ENCODE results near the gene TOR1A. TPM values are rescaled to one million over a fixed set of nuclear protein-coding genes. Genes with fewer than 3 reads are reported as not detected.

The TOR1A gene
- total RNA-seq, 3 donors from 2014 or later = 42.4 to 49.3 (median 45.2) TPM

GRCh38 chr9:129860653-129861446 lies 36.9 kb upstream of the TOR1A start:
- ATAC-seq = peak; percentile 56 to 68
- Mint-ChIP-seq H3K4me3 (no peak overlapping the region), H3K36me3 (ENCODE audit: insufficient read depth) (peaks cover 30% of the 10 kb centered on the region), H3K4me1 (ENCODE audit: low read depth) (peaks cover 39% of the 10 kb centered on the region), H3K27me3 (ENCODE audit: low read depth) (no peaks in the 10 kb centered on the region), H3K9me3 (no peaks in the 10 kb centered on the region)
- DNase-seq = no peak

GRCh38 chr9:129858167-129858962 lies 34.4 kb upstream of the TOR1A start:
- H3K9me3 Mint-ChIP-seq = no peaks in the 10 kb centered on the region
- no peak for DNase-seq
- H3K27me3 Mint-ChIP-seq (ENCODE audit: low read depth) = no peaks in the 10 kb centered on the region
- H3K4me3 Mint-ChIP-seq = no peak overlapping the region
- H3K4me1 Mint-ChIP-seq (ENCODE audit: low read depth) = peaks cover 46% of the 10 kb centered on the region
- peaks cover 35% of the 10 kb centered on the region for H3K36me3 Mint-ChIP-seq (ENCODE audit: insufficient read depth)
- ATAC-seq = no peak

- peaks cover 39% of the 10 kb centered on the region for H3K36me3 Mint-ChIP-seq (ENCODE audit: insufficient read depth)
- no peaks in the 10 kb centered on the region for H3K9me3 Mint-ChIP-seq
- no peaks in the 10 kb centered on the region for H3K27me3 Mint-ChIP-seq (ENCODE audit: low read depth)
- H3K4me1 Mint-ChIP-seq (ENCODE audit: low read depth) = peaks cover 44% of the 10 kb centered on the region
- H3K4me3 Mint-ChIP-seq = no peak overlapping the region
- no peak for DNase-seq
- ATAC-seq = no peak
These were observed 33.3 kb upstream of the TOR1A start for GRCh38 chr9:129857207-129857606.

GRCh38 chr9:129854588-129855110 lies 30.7 kb upstream of the TOR1A start:
- ATAC-seq = peak; percentile 65 to 67
- H3K4me1 Mint-ChIP-seq (ENCODE audit: low read depth) = peaks cover 34% of the 10 kb centered on the region

GRCh38 chr9:129853614-129854013 lies 29.7 kb upstream of the TOR1A start:
- H3K36me3 Mint-ChIP-seq (ENCODE audit: insufficient read depth) = peaks cover 46% of the 10 kb centered on the region

More at GRCh38 chr9:129854588-129855110, 30.7 kb upstream of the TOR1A start:
- Mint-ChIP-seq H3K36me3 (ENCODE audit: insufficient read depth) (peaks cover 46% of the 10 kb centered on the region), H3K4me3 (no peak overlapping the region), H3K9me3 (no peaks in the 10 kb centered on the region), H3K27me3 (ENCODE audit: low read depth) (no peaks in the 10 kb centered on the region)
- DNase-seq = no peak

GRCh38 chr9:129852579-129852978 lies 28.6 kb upstream of the TOR1A start:
- DNase-seq (no peak), ATAC-seq (no peak)
- Mint-ChIP-seq H3K27me3 (ENCODE audit: low read depth) (no peaks in the 10 kb centered on the region), H3K4me3 (no peak overlapping the region), H3K36me3 (ENCODE audit: insufficient read depth) (peaks cover 42% of the 10 kb centered on the region), H3K4me1 (ENCODE audit: low read depth) (peaks cover 36% of the 10 kb centered on the region), H3K9me3 (no peaks in the 10 kb centered on the region)

More at GRCh38 chr9:129853614-129854013, 29.7 kb upstream of the TOR1A start:
- no peaks in the 10 kb centered on the region for H3K9me3 Mint-ChIP-seq
- peaks cover 34% of the 10 kb centered on the region for H3K4me1 Mint-ChIP-seq (ENCODE audit: low read depth)
- no peaks in the 10 kb centered on the region for H3K27me3 Mint-ChIP-seq (ENCODE audit: low read depth)
- DNase-seq (no peak), ATAC-seq (no peak)
- peak overlapping the region; percentile 39 for H3K4me3 Mint-ChIP-seq

GRCh38 chr9:129851821-129852220 lies 27.9 kb upstream of the TOR1A start:
- ATAC-seq (no peak), DNase-seq (no peak)
- no peak overlapping the region for H3K4me3 Mint-ChIP-seq
- H3K27me3 Mint-ChIP-seq (ENCODE audit: low read depth) = no peaks in the 10 kb centered on the region
- peaks cover 38% of the 10 kb centered on the region for H3K4me1 Mint-ChIP-seq (ENCODE audit: low read depth)
- H3K36me3 Mint-ChIP-seq (ENCODE audit: insufficient read depth) = peaks cover 38% of the 10 kb centered on the region
- H3K9me3 Mint-ChIP-seq = no peaks in the 10 kb centered on the region

- Mint-ChIP-seq H3K4me3 (no peak overlapping the region), H3K36me3 (ENCODE audit: insufficient read depth) (peaks cover 38% of the 10 kb centered on the region), H3K9me3 (no peaks in the 10 kb centered on the region), H3K4me1 (ENCODE audit: low read depth) (peaks cover 40% of the 10 kb centered on the region), H3K27me3 (ENCODE audit: low read depth) (no peaks in the 10 kb centered on the region)
- no peak for ATAC-seq
- DNase-seq = no peak
These were observed 27.1 kb upstream of the TOR1A start for GRCh38 chr9:129850821-129851550.

- Mint-ChIP-seq H3K4me1 (ENCODE audit: low read depth) (peaks cover 39% of the 10 kb centered on the region), H3K27me3 (ENCODE audit: low read depth) (no peaks in the 10 kb centered on the region), H3K4me3 (no peak overlapping the region), H3K9me3 (no peaks in the 10 kb centered on the region), H3K36me3 (ENCODE audit: insufficient read depth) (peaks cover 34% of the 10 kb centered on the region)
- DNase-seq (no peak), ATAC-seq (no peak)
These were observed 26.0 kb upstream of the TOR1A start for GRCh38 chr9:129849901-129850300.

GRCh38 chr9:129848712-129849441 lies 24.9 kb upstream of the TOR1A start:
- no peak overlapping the region for H3K4me3 Mint-ChIP-seq
- H3K36me3 Mint-ChIP-seq (ENCODE audit: insufficient read depth) = peaks cover 28% of the 10 kb centered on the region
- no peak for ATAC-seq
- peaks cover 29% of the 10 kb centered on the region for H3K4me1 Mint-ChIP-seq (ENCODE audit: low read depth)
- no peaks in the 10 kb centered on the region for H3K27me3 Mint-ChIP-seq (ENCODE audit: low read depth)
- no peaks in the 10 kb centered on the region for H3K9me3 Mint-ChIP-seq
- no peak for DNase-seq

- H3K36me3 Mint-ChIP-seq (ENCODE audit: insufficient read depth) = peaks cover 9% of the 10 kb centered on the region
- no peak for ATAC-seq
These were observed 21.4 kb upstream of the TOR1A start for GRCh38 chr9:129845373-129845772.

GRCh38 chr9:129841071-129841470 lies 17.1 kb upstream of the TOR1A start:
- Mint-ChIP-seq H3K9me3 (no peaks in the 10 kb centered on the region), H3K4me3 (no peak overlapping the region), H3K36me3 (ENCODE audit: insufficient read depth) (peaks cover 8% of the 10 kb centered on the region), H3K4me1 (ENCODE audit: low read depth) (peaks cover 65% of the 10 kb centered on the region), H3K27me3 (ENCODE audit: low read depth) (no peaks in the 10 kb centered on the region)
- ATAC-seq (no peak), DNase-seq (no peak)

More at GRCh38 chr9:129845373-129845772, 21.4 kb upstream of the TOR1A start:
- H3K4me1 Mint-ChIP-seq (ENCODE audit: low read depth) = peaks cover 34% of the 10 kb centered on the region
- H3K9me3 Mint-ChIP-seq = no peaks in the 10 kb centered on the region
- no peaks in the 10 kb centered on the region for H3K27me3 Mint-ChIP-seq (ENCODE audit: low read depth)
- H3K4me3 Mint-ChIP-seq = no peak overlapping the region
- no peak for DNase-seq

GRCh38 chr9:129840034-129840433 lies 16.1 kb upstream of the TOR1A start:
- ATAC-seq (no peak), DNase-seq (no peak)
- Mint-ChIP-seq H3K4me3 (peak overlapping the region; percentile 24), H3K4me1 (ENCODE audit: low read depth) (peaks cover 60% of the 10 kb centered on the region), H3K36me3 (ENCODE audit: insufficient read depth) (peaks cover 7% of the 10 kb centered on the region), H3K9me3 (no peaks in the 10 kb centered on the region), H3K27me3 (ENCODE audit: low read depth) (no peaks in the 10 kb centered on the region)
